ENCODE measurements around the gene TFAP2C. TPM values are rescaled to one million over a fixed set of nuclear protein-coding genes. Genes with fewer than 3 reads are reported as not detected.

Gene TFAP2C
- total RNA-seq, 4 donors from 2014 or later, result 1.1 to 6.0 TPM; not detected in 2

DNA sequence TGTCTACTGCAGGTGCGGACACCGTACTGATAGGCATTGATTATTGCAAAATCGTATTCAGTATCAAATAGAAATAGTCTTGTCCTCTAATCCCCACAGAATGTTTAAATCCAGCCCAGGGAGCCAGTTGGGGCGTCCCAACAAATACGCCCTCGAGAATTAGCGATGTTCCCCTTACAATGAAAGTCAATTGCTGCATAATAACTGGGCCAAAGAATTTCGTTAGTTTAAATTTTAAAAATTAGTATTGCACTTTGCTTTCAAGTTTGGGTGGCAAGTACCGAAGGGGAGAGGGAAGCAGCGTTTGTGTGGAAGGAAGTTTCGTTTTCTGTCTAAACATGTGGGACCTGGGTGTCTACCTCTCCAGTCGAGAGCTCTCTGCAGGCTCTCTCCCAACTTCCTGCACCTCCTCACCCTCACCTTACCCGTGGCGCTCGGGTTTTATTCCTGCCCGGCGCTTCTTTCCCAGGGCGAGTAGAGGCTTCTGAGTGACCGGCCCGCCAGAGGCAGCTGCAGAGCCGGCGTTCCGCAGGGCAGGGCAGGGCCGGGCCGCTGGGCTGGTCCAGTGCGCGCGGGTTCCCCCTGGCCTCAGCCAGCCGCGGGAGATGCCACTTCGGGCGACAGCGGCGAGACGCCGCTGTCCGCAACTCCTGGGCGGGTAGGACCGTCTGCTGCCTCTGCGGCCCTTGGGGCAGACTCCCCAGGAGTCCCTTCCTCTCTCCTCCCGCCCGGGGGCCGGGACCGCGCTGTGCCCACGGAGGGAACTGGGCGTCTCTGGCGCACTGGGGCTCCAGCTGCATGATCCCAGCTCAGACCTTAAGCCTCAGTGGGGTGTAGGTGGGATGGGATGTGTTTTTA, 862 bp upstream of the TFAP2C start:
- TF ChIP-seq POLR2A (IDR thresholded peaks at IDR 0.05), result no peak
- TF ChIP-seq, protein P1, sequence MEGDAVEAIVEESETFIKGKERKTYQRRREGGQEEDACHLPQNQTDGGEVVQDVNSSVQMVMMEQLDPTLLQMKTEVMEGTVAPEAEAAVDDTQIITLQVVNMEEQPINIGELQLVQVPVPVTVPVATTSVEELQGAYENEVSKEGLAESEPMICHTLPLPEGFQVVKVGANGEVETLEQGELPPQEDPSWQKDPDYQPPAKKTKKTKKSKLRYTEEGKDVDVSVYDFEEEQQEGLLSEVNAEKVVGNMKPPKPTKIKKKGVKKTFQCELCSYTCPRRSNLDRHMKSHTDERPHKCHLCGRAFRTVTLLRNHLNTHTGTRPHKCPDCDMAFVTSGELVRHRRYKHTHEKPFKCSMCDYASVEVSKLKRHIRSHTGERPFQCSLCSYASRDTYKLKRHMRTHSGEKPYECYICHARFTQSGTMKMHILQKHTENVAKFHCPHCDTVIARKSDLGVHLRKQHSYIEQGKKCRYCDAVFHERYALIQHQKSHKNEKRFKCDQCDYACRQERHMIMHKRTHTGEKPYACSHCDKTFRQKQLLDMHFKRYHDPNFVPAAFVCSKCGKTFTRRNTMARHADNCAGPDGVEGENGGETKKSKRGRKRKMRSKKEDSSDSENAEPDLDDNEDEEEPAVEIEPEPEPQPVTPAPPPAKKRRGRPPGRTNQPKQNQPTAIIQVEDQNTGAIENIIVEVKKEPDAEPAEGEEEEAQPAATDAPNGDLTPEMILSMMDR (IDR thresholded peaks at IDR 0.05), result no peak
- intact Hi-C loops (cut with DNase I; ENCODE audit: low total_unique reads), result no loop called here
- Histone ChIP-seq H3K4me1 (peaks cover 0 to 17% of the 10 kb centered on the region in 2 donors), H3K27ac (no peak overlapping the region), H3K36me3 (no peaks in the 10 kb centered on the region), H3K4me3 (peak overlapping the region in 1 of 2 donors; percentile 29), H3K9me3 (no peaks in the 10 kb centered on the region), H3K27me3 (peaks cover 7 to 33% of the 10 kb centered on the region in 2 donors)
- no peak for DNase-seq

DNA sequence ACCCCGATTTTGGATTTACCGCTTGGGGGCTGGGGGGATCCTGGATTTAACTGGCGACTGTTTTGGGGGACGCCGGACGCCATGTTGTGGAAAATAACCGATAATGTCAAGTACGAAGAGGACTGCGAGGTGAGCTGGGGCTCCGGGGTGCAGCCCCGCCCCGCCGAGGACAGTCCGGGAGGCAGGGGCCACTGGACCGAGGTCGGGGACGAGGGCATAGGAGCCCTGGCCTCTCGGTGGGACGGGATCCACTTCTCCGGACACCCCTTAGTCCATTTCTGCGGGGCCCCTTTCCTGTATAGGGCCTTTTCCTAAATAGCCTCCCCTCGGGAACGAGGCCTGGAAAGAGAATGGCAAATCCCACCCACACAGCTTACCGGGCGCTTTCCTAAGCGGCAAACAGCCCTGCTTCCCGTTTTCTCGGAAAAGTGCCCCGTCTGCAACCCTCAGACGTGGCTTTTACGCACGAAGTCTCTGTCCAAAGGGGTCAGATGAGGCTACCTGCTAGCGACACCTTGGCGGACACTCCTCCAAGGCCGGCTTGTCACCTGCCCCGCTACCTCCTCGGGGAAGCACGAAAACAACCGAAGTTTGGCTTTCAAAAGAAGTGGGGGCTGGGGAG, 469 bp downstream of the TFAP2C start:
- intact Hi-C loops (cut with DNase I; ENCODE audit: low total_unique reads), result no loop called here
- Histone ChIP-seq H3K36me3 (no peaks in the 10 kb centered on the region), H3K27me3 (peaks cover 7 to 33% of the 10 kb centered on the region in 2 donors), H3K4me1 (peaks cover 0 to 17% of the 10 kb centered on the region in 2 donors), H3K27ac (peak overlapping the region in 1 of 2 donors; percentile 58), H3K4me3 (peak overlapping the region; percentile 29 to 42), H3K9me3 (no peaks in the 10 kb centered on the region)
- DNase-seq, result no peak
- TF ChIP-seq, protein P1 (IDR thresholded peaks at IDR 0.05), result no peak
- no peak for TF ChIP-seq POLR2A (IDR thresholded peaks at IDR 0.05)

DNA sequence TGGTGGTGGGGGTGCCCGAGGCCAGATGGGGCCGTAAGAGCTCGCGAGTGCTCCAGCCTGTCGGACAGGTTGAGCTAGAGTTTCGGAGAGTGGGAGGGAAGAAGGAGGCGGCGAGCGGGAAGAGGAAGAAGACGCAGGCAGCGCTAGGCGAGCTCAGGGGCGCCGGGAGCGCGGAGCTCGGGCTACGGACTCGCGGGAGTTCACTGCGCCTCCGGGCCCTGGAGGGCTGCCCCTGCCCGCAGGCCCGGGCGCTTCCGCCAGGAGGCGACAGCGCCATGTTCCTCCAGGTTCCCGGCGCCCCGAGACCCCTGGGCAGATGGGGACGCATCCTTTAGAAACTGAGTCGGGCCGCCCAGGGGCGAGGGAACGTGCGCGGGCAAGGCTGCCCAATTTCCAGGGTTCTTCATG, 984 bp downstream of the TFAP2C start:
- Histone ChIP-seq H3K27ac (peak overlapping the region in 1 of 2 donors; percentile 58), H3K36me3 (no peaks in the 10 kb centered on the region)
- intact Hi-C loops (cut with DNase I; ENCODE audit: low total_unique reads), result no loop called here

DNA sequence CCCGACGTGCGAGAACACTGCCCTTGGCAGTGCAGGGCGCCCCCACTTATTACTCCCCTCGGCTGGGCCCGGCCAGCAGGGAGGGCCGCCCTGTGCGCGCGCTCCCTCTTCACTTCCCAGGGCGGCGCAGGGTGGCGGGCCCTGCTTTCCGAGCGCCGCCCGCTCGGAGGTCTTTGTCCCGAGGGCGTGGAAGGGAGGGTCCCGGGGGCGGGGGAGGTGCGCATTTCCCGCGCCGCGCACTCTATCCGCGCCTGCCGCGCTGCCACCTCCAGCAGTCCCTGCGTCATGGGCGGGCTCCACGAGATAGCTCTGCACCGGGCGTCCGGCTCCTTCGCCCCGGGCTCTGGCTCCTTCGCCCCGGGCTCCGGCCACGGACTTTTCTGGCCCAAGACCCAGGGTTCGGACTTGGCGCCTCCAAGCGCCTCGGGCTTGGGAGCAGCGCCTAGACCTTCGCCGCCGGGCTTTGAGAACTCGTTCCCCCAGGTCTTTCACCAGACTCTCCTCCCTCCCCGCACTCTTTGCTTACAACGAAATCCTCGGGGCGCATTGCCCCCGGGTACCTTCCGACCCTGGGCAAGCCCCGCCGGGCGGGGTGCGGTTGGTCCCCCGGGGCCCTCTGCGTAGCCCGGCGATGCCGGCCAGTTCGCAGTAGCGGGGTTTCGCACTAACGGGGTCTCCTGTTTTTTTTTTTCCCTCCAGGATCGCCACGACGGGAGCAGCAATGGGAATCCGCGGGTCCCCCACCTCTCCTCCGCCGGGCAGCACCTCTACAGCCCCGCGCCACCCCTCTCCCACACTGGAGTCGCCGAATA, 1.6 kb downstream of the TFAP2C start:
- no peak for TF ChIP-seq POLR2A (IDR thresholded peaks at IDR 0.05)
- TF ChIP-seq, protein P1 (IDR thresholded peaks at IDR 0.05), result peak in 1 of 4 experiments; percentile 3
- H3K27ac ChIP-seq, result peak overlapping the region in 1 of 2 donors; percentile 58
- H3K36me3 ChIP-seq, result no peaks in the 10 kb centered on the region
- intact Hi-C loops (cut with DNase I; ENCODE audit: low total_unique reads), result no loop called here
- H3K4me3 ChIP-seq, result peak overlapping the region in 1 of 2 donors; percentile 42
- no peak for DNase-seq
- H3K9me3 ChIP-seq, result no peaks in the 10 kb centered on the region
- H3K4me1 ChIP-seq, result peaks cover 0 to 17% of the 10 kb centered on the region in 2 donors
- H3K27me3 ChIP-seq, result peaks cover 7 to 26% of the 10 kb centered on the region in 2 donors

More for the DNA sequence above, 984 bp downstream of the TFAP2C start:
- Histone ChIP-seq H3K27me3 (peaks cover 7 to 32% of the 10 kb centered on the region in 2 donors), H3K4me1 (peaks cover 0 to 17% of the 10 kb centered on the region in 2 donors), H3K9me3 (no peaks in the 10 kb centered on the region), H3K4me3 (peak overlapping the region; percentile 29 to 42)
- TF ChIP-seq POLR2A (IDR thresholded peaks at IDR 0.05), result peak in 1 of 2 donors; percentile 11
- TF ChIP-seq, protein P1 (IDR thresholded peaks at IDR 0.05), result peak; percentile 16 to 52 (median 30)
- peak in 1 of 2 donors; percentile 21 for DNase-seq
